ENCODE results near the gene BTNL9. TPM values are rescaled to one million over a fixed set of nuclear protein-coding genes. Genes with fewer than 3 reads are reported as not detected.
"Not testable (repeated sequence)": the region's sequence is repeated elsewhere in the genome, so short reads cannot be mapped to it uniquely, and the experiment has no call there.

The BTNL9 gene
- total RNA-seq, 4 donors from 2014 or later, result 9.0 to 36.9 (median 18.9) TPM

GRCh38 chr5:181098762-181099601 lies 58.9 kb downstream of the BTNL9 start:
- Histone ChIP-seq H3K4me1 (no peaks in the 10 kb centered on the region), H3K27me3 (peaks cover 0 to 12% of the 10 kb centered on the region in 2 donors), H3K27ac (no peak overlapping the region), H3K4me3 (no peak overlapping the region), H3K9me3 (no peaks in the 10 kb centered on the region), H3K36me3 (no peaks in the 10 kb centered on the region)
- no peak for TF ChIP-seq POLR2A (IDR thresholded peaks at IDR 0.05)
- TF ChIP-seq, protein P1, sequence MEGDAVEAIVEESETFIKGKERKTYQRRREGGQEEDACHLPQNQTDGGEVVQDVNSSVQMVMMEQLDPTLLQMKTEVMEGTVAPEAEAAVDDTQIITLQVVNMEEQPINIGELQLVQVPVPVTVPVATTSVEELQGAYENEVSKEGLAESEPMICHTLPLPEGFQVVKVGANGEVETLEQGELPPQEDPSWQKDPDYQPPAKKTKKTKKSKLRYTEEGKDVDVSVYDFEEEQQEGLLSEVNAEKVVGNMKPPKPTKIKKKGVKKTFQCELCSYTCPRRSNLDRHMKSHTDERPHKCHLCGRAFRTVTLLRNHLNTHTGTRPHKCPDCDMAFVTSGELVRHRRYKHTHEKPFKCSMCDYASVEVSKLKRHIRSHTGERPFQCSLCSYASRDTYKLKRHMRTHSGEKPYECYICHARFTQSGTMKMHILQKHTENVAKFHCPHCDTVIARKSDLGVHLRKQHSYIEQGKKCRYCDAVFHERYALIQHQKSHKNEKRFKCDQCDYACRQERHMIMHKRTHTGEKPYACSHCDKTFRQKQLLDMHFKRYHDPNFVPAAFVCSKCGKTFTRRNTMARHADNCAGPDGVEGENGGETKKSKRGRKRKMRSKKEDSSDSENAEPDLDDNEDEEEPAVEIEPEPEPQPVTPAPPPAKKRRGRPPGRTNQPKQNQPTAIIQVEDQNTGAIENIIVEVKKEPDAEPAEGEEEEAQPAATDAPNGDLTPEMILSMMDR (IDR thresholded peaks at IDR 0.05), result no peak
- intact Hi-C loops (cut with DNase I; ENCODE audit: low total_unique reads), result no loop called here
- DNase-seq, result no peak

DNA sequence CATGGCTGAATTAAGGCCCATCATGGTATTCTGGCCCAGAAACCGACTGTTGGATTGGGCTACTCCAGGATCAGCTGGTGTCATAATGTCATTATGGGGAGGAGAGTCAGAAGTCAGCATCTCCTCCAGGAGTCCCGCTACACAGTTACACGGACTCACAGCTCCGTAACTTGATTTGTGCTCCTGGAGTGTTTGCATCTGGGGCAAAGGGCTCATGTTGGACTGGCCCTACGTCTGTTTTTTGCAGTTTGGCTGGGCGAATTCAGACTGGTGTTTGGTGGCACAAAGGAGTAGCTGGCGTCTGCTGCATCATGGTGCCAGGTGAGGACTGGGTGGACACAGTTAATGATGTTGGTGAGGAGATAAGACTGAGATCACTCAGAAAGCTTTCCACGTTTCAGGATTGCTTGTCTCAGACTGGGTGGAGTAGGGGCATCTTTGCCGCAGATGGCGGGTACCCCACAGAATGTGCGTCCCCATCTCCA lies 59.6 kb downstream of the BTNL9 start:
- Histone ChIP-seq H3K27ac (no peak overlapping the region), H3K4me3 (no peak overlapping the region), H3K36me3 (no peaks in the 10 kb centered on the region), H3K4me1 (no peaks in the 10 kb centered on the region), H3K27me3 (peaks cover 0 to 12% of the 10 kb centered on the region in 2 donors), H3K9me3 (no peaks in the 10 kb centered on the region)
- no peak for DNase-seq
- intact Hi-C loops (cut with DNase I; ENCODE audit: low total_unique reads), result no loop called here
- TF ChIP-seq, protein P1 (IDR thresholded peaks at IDR 0.05), result no peak
- no peak for TF ChIP-seq POLR2A (IDR thresholded peaks at IDR 0.05)

- Histone ChIP-seq H3K9me3 (no peaks in the 10 kb centered on the region), H3K27ac (no peak overlapping the region), H3K36me3 (no peaks in the 10 kb centered on the region), H3K4me3 (no peak overlapping the region), H3K27me3 (peaks cover 0 to 12% of the 10 kb centered on the region in 2 donors), H3K4me1 (no peaks in the 10 kb centered on the region)
- DNase-seq, result no peak
- intact Hi-C loops (cut with DNase I; ENCODE audit: low total_unique reads), result no loop called here
- TF ChIP-seq, protein P1 (IDR thresholded peaks at IDR 0.05), result no peak
- TF ChIP-seq POLR2A (IDR thresholded peaks at IDR 0.05), result no peak
These were observed 60.2 kb downstream of the BTNL9 start for GRCh38 chr5:181100121-181100875.

GRCh38 chr5:181101030-181101641 lies 61.1 kb downstream of the BTNL9 start:
- H3K27me3 ChIP-seq, result peaks cover 0 to 14% of the 10 kb centered on the region in 2 donors
- H3K4me3 ChIP-seq; H3K36me3 ChIP-seq; H3K27ac ChIP-seq; H3K4me1 ChIP-seq; DNase-seq; intact Hi-C loops (cut with DNase I; ENCODE audit: low total_unique reads); H3K9me3 ChIP-seq: not testable (repeated sequence)

DNA sequence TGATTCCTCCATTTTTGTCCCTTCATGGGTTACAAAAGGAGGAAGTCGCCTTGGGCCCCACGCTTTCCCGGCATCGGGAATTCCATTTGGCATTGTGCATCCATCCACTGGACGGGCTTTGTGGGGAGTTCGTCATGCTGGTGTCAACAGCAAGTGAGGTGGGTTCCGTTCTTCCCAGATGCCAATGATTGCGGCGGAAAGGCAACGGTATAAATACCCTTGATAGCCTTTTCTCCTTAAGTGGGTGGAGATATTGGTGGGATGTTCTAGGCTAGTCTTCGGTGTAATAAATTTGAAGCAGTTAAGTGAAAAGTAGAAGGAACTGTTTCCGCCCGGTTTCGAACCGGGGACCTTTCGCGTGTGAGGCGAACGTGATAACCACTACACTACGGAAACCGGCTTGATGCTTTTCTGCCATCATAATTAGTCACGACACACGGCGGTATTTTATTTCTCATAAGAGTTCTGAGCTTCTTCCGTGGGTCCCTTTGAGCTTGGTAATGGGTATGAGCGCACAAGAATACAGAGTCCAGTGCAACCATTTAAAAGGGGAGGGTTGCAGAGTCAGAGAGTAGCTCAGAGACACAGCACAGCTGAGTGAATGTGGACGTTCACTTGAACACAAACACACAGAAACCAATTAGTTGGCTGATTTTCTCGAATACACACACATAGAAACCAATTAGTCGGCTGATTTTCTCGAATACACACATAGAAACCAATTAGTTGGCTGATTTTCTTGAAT lies 62.0 kb downstream of the BTNL9 start:
- H3K4me3 ChIP-seq; H3K4me1 ChIP-seq; intact Hi-C loops (cut with DNase I; ENCODE audit: low total_unique reads); DNase-seq; H3K27ac ChIP-seq; H3K9me3 ChIP-seq; H3K36me3 ChIP-seq: not testable (repeated sequence)
- H3K27me3 ChIP-seq, result peaks cover 0 to 18% of the 10 kb centered on the region in 2 donors

- H3K36me3 ChIP-seq; H3K4me3 ChIP-seq; H3K4me1 ChIP-seq; intact Hi-C loops (cut with DNase I; ENCODE audit: low total_unique reads); H3K9me3 ChIP-seq; H3K27ac ChIP-seq; DNase-seq: not testable (repeated sequence)
- H3K27me3 ChIP-seq, result peaks cover 0 to 24% of the 10 kb centered on the region in 2 donors
These were observed 64.1 kb downstream of the BTNL9 start for GRCh38 chr5:181104259-181104568.

DNA sequence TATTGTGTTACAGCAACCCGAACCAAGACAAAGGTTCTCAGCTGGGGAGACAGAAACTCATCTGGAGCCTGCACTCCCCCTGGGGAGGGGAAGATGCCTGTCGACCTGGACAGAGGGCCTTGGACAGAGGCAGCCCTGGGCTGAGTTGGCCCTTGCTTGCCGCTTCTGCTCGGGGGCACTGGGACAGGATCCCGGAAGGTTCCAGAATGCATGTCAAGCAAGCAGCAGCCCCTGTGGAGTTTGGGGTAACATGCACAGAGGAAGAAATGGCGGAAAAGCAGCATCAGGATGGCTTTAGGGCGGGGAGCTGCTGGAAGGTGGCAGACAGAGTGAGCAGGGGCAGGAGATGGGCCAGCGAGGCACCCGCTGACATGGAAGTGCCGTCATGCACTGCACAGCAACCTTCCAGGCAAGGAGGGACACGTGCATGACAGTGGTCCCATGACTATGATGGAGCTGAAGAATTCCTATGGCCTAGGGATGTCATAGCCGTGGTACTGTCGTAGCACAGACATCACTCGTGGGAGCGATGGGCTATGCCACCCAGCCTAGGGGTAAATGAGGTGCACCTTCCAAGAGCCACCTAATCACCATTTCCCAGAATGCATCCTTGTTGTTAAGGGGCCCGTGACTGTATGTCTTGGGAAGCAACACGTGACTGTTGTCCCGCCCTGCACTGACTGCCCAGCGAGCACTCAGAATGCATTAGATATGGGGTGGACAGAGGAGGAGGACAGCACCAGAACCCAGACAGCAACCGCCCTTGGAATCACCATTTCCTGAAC lies 64.7 kb downstream of the BTNL9 start:
- H3K4me3 ChIP-seq; DNase-seq; H3K27ac ChIP-seq; H3K36me3 ChIP-seq; intact Hi-C loops (cut with DNase I; ENCODE audit: low total_unique reads); H3K4me1 ChIP-seq; H3K9me3 ChIP-seq: not testable (repeated sequence)
- peaks cover 0 to 25% of the 10 kb centered on the region in 2 donors for H3K27me3 ChIP-seq
